HUDEP-2 (cell line): ENCODE measurements around the gene GH2.
"Not testable (repeated sequence)": the region's sequence is repeated elsewhere in the genome, so short reads cannot be mapped to it uniquely, and the experiment has no call there.

Experiments used
- DNase-seq, 76 experiments: peaks; one replicate each; lab custom pipeline; 2025; ENCODE audit not compliant: unreplicated experiment in 76 of 76; lab: John Stamatoyannopoulos, UW

GH2 gene

GRCh38 chr17:63881935-63882601, at the start of gene GH2:
TSS of gene GH2 (minus strand) at chr17:63881944. CDS start at chr17:63881801, 143 bp downstream.
- peak in 41 of 76 experiments; percentile 1 to 64 (median 25) for DNase-seq

- peak in 19 of 76 experiments; percentile 4 to 43 (median 16) for DNase-seq
Observed at GRCh38 chr17:63930951-63931575, 49.3 kb upstream of the GH2 start.

GRCh38 chr17:63929860-63930766, 48.4 kb upstream of the GH2 start:
- DNase-seq, result no peak

GRCh38 chr17:63928966-63929695, 47.4 kb upstream of the GH2 start:
- no peak for DNase-seq

- no peak for DNase-seq
Observed at GRCh38 chr17:63928172-63928666, 46.5 kb upstream of the GH2 start.

GRCh38 chr17:63927464-63928171, 45.9 kb upstream of the GH2 start:
- no peak for DNase-seq

GRCh38 chr17:63926164-63926563, 44.4 kb upstream of the GH2 start:
- DNase-seq, result no peak

GRCh38 chr17:63925615-63926014, 43.9 kb upstream of the GH2 start:
- no peak for DNase-seq

- not testable (repeated sequence) for DNase-seq
Observed at GRCh38 chr17:63922402-63922801, 40.7 kb upstream of the GH2 start.

GRCh38 chr17:63920779-63921178, 39.0 kb upstream of the GH2 start:
- not testable (repeated sequence) for DNase-seq

- DNase-seq, result not testable (repeated sequence)
Observed at GRCh38 chr17:63920050-63920449, 38.3 kb upstream of the GH2 start.

GRCh38 chr17:63919311-63919723, 37.6 kb upstream of the GH2 start:
- DNase-seq, result peak in 54 of 76 experiments; percentile 1 to 69 (median 30)

GRCh38 chr17:63918789-63919305, 37.1 kb upstream of the GH2 start, which contains the start of gene GH1:
TSS of gene GH1 (minus strand) at chr17:63918839. CDS start at chr17:63918776, 63 bp downstream.
- DNase-seq, result not testable (repeated sequence)

GRCh38 chr17:63918305-63918704, 36.6 kb upstream of the GH2 start:
- no peak for DNase-seq

GRCh38 chr17:63917646-63918045, 35.9 kb upstream of the GH2 start:
- no peak for DNase-seq

GRCh38 chr17:63917206-63917605, 35.5 kb upstream of the GH2 start:
- DNase-seq, result not testable (repeated sequence)

- no peak for DNase-seq
Observed at GRCh38 chr17:63916566-63917185, 34.9 kb upstream of the GH2 start.

- DNase-seq, result not testable (repeated sequence)
Observed at GRCh38 chr17:63915753-63916152, 34.0 kb upstream of the GH2 start.

- DNase-seq, result no peak
Observed at GRCh38 chr17:63914471-63914870, 32.7 kb upstream of the GH2 start.
